GM19035 (cell line): ENCODE data around the gene KLK2.

Experiments used
- ATAC-seq: cut with Tn5 transposase; IDR thresholded peaks from one replicate; pipeline ENCODE4 v1.9.1; 2021; ENCODE audit not compliant: unreplicated experiment

Gene KLK2

DNA sequence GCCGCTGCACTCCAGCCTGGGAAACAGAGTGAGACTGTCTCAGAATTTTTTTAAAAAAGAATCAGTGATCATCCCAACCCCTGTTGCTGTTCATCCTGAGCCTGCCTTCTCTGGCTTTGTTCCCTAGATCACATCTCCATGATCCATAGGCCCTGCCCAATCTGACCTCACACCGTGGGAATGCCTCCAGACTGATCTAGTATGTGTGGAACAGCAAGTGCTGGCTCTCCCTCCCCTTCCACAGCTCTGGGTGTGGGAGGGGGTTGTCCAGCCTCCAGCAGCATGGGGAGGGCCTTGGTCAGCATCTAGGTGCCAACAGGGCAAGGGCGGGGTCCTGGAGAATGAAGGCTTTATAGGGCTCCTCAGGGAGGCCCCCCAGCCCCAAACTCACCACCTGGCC is at the start of gene KLK2:
Gene KLK2 (plus strand): TSS at position 384 of the 400 bp plus-strand sequence. CDS start 35 bp downstream, outside the sequence.
- ATAC-seq, result no peak

- no peak for ATAC-seq
Measured at GRCh38 chr19:50826492-50827240, 46.6 kb upstream of the KLK2 start.

DNA sequence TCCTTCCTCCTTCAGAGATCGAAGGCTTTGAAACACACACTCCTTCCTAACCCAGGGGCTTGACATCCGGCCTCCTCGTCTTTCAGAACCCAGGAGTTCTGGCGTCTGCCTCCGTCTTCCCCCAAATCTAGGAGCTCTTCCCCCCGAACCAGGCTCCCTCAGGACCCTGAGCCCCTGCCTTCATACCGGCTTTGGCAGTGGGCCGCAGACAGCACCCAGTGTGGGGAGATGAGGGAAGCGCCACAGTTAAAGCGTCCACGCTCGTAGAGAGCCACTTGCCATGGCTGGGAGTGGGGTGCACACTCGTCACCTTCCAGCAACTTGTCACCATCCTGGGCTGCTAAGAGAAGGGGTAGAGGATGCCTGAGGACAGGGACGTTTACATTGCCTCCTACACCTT is 45.8 kb upstream of the KLK2 start:
- ATAC-seq, result no peak

DNA sequence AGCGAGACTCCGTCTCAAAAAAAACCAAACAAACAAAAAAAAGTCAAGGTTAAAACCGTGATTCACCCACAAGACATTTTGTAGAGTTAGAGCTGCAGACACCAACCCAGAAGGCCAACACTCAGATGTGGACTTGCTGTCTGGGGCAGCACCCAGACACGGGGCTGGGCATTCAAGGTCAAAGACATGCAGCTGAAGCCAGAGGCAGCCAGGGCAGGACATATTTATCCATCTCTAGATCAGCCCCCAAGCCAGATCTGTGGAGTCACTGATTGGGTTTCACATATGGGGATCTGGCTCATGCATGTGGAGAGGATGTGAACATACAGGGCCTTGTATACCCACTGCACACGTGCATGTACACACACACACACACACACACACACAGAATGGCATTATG is 43.4 kb upstream of the KLK2 start:
- no peak for ATAC-seq

GRCh38 chr19:50830266-50831025 is 42.8 kb upstream of the KLK2 start:
- no peak for ATAC-seq

DNA sequence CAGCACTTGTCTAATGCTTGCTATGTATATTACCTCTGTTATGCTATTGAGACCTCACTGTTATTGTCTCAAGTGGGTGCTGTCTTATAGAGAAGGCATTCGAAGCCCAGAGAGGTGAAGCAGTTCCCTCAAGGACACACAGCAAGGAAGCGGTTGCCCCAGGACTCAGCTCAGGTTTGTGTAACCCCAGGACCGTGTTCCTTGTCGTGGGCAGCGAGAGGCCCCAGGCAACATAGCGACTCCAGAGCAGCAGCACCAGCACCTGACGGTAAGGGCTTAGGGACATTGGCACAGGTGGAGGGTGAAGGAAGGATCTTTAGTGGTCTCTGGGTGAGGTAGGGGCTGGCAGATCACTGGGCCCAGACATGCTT is 42.2 kb upstream of the KLK2 start:
- ATAC-seq, result no peak

DNA sequence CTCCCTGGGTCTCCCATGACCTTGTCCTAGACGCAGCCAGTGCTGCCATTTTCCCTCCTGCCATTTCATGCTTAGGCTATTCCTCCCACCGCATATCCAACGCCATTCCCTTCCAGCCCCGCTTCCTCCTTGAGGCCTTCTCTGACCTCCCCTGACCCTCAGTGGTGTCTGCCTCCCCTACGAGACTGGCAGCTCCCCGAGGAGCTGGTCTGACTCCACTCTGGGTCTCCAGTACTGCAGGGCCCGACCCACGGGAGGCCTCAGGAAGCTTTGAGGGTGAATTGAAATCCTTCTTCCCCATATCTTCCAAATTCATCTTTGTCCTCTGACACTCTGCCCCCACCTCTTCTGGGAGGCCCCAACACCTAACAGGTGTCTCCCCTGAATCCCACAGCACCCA is 40.6 kb upstream of the KLK2 start:
- ATAC-seq, result no peak

GRCh38 chr19:50833117-50833801 is 40.0 kb upstream of the KLK2 start, which contains the start of gene KLK15:
Gene KLK15 (minus strand): TSS chr19:50833574. CDS start chr19:50831492, 2,082 bp downstream.
- ATAC-seq, result no peak

DNA sequence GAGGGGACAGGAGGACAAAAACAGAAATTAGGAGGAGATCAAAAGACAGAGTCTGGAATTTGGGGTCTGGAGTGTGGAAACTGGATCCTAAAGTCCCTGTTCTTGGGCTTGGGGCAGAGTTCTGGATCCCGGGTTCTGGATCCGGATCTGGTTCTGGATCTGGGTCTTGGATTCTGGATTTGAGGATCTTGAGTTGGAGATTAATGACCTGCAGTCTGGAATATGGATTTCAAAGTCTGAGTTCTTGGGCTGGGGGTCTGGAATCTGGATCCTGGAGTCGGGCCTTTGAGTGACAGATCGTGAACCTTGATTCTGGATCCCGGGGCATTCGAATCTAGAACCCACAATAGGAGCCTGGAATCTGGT is 39.5 kb upstream of the KLK2 start:
- ATAC-seq, result no peak

- ATAC-seq, result no peak
Measured at GRCh38 chr19:50835103-50835784, 38.0 kb upstream of the KLK2 start.

DNA sequence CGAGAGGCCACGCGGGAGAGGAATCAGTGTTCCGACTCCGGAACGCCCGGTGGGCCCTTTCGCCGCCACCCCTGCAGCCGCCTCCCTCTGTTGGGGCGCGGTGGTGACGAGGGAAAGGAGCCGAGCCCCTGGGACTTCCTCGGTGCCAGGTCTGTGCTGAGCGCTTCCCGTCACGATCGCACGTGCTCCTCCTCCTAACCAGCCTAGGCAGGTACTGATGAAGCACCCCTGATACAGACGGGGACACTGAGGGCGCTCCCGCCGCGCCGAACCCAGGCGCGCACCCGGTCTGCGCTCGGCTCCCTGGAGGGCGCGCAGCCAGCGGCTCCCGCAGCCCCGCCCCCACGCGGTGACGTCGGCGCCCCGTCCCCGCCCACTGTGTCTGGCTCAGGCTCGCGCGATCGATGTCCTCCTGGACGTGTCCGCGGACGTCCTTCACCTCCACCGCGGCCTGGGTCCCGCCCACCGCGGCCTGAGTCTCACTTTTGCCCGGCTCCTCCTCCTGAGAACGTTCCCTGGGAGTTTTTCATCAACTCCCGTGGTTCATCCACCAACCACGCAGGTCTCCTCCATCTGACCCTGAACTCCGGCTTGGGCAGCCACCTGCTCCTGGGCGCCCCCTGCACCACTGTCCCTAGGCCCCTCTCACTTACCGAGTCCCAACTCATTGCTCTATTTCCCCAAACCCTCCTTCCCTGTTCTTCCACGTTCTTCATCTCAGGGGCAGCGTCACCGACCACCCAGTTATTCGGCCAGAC is 37.3 kb upstream of the KLK2 start:
- peak; percentile 77 for ATAC-seq

- no peak for ATAC-seq
Measured at GRCh38 chr19:50836543-50837195, 36.6 kb upstream of the KLK2 start.

GRCh38 chr19:50837300-50837699 is 35.9 kb upstream of the KLK2 start:
- no peak for ATAC-seq

DNA sequence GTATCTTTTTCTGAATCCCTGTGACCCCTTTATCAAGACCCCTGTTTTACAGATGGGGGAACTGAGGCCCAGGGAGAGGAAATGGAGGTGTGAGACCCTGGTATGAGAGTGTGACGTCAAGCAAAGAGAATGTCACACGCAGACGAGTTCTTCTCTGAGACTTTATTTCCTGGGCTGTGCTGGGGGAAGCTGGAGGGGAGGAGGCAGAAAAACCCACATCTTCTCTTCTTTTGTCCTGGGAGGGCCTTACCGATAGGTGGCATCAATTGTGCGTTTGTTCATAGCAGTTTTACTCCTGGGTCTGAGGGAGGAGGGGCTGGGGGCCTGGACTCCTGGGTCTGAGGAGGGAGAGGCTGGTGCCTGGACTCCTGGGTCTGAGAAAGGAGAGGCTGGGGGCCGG is 35.0 kb upstream of the KLK2 start:
- ATAC-seq, result no peak

DNA sequence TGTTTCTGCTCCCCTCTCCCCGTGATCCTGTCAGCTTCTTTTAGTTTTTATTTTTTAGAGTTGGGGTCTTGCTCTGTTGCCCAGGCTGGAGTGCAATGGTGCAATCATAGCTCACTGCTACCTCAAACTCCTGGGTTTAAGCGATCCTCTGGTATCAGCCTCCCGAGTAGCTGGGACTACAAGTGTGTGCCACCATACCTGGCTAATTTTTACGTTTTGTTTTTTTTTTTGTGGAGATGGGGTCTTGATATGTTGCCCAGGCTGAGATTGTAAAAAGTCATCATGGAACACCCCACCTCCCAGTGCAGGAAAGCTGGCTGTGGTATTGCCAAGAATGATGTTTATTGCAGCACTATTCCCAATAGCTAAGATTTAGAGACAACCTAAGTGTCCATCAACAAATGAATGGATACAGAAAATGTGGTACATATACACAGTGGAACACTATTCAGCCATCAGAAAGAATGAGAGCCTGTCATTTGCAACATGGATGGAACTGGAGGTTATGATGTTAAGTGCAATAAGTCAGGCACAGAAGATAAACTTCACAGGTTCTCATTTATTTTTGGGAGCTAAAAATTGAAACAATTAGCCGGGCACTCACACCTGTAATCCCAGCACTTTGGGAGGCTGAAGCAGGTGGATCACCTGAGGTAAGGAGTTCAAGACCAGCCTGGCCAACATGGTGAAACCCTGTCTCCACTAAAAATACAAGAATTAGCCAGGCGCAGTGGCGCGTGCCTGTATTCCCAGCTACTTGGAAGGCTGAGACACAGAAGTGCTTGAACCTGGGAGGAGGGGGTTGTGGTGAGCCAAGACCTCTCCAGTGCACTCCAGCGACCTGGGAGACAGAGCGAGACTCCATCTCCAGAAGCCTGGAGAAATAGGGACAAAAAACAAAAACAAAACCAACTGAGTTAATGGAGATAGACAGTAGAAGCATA is 33.3 kb upstream of the KLK2 start:
- no peak for ATAC-seq

- no peak for ATAC-seq
Measured at GRCh38 chr19:50842130-50842529, 31.1 kb upstream of the KLK2 start.

DNA sequence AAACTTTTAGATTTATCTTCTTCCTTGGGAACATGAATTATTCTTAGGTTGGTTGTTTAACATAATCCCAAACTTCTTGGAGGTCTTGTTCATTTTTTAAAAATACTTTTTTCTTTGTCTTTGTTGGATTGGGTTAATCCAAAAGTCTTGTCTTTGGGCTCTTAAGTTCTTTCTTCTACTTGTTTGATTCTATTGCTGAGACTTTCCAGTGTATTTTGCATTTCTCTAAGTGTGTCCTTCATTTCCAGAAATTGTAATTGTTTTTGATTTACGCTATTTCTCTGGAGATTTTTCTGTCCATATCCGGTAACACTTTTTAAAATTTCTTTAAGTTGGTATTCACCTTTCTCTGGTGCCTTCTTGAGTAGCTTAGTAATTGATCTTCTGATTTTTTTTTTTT is 30.0 kb upstream of the KLK2 start:
- no peak for ATAC-seq

DNA sequence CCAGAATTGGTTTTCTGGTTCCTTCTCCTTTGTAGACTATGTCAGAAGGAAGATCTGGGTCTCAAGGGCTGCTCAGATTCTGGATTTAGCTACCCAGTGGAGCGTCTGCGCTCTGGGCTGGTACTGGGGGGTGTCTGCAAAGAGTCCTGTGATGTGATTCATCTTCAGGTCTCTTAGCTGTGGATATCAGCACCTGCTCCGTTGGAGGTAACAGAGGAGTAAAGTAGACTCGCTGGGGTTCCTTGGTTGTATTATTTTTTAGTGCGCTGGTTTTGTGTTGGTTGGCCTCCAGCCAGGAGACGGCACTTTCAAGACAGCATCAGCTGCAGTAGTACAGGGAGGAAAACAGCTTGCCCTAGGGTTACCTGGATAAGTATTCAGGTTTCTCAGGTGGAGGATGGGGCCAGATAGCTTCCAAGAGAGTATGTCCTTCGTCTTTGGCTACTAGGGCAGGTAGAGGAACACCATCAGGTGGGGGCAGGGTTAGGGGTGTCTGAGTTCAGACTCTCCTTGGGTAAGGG is 29.5 kb upstream of the KLK2 start:
- ATAC-seq, result no peak
